RPMI8226 (cell line): ENCODE measurements around the gene CDC42EP5.
A peak's percentile ranks its signal among the peaks of the same experiment; 100 is the strongest.

Source experiments
- DNase-seq: peaks from one replicate; pipeline ENCODE4 v3.0.0-alpha.2; 2015

Gene CDC42EP5

DNA sequence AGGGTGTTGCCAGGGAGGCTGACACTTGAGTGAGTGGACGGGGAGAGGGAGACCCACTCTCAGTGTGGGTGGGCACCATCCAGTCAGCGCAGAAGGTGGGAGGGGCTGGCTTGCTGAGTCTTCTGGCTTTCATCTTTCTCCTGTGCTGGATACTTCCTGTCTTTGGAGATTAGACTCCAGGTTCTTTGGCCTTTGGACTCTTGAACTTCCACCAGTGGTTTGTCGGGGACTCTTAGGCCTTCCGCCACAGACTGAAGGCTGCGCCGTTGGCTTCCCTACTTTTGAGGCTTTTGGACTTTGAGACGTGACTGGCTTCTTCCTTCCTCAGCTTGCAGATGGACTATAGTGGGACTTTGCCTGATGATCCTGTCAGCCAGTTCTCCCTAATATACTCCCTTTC lies 28.4 kb downstream of the CDC42EP5 start:
- DNase-seq = no peak

- DNase-seq = no peak
Observed at GRCh38 chr19:54440641-54441040, 32.5 kb downstream of the CDC42EP5 start.

GRCh38 chr19:54439174-54439851 lies 33.8 kb downstream of the CDC42EP5 start:
- DNase-seq = peak; percentile 64

DNA sequence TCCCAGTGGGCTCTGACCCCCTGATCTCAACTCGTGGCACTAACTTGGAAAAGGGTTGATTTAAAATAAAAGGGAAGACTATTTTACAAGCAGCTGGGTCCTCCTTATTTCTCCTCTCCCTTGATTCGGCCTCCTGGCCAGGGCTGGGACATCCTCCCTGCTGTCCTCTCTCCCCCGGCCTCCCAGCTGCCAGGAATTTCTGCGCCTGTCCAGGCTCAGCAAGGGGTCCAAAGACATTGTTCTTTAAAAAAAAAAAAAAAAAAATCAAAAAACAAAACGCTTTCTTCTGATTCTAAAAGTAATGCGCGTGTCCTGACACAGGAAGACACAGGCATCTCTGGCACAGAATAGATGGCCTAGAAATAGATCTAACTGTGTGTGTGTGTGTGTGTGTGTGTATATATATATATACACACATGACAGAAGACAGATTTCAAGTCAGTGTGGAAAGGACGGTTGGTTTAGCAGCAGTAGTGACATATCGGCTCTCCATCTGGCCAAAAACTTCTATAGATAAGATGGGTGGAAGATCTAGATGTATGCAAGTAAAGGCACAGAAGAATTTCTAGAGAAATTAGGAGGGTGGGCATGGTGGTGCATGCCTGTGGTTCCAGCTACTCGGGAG lies 36.4 kb downstream of the CDC42EP5 start:
- DNase-seq = no peak

DNA sequence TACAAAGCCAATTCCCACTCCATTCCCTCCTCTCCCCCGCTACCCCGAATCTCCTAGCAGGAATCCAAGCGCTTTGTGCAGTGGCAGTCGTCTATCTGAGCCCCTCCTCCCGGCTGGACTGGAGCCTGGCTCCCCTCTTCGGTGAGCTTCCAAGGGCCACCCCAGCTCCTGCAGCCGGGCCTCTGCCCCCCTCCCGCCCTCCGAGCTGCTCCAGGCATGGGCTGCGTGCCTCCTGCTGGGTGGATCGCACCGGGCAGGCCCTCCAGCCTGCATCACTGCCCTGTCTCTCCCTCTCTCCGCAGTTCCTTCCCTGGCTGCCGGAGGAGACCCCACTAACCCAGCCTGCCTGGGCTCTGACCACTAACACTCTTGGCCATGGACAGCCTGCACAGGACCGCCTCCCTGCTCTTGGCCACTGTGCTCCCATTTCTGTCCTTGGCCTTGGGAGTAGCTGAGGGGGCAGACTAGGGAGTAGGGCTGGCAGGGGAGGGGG lies 37.0 kb downstream of the CDC42EP5 start:
- no peak for DNase-seq

DNA sequence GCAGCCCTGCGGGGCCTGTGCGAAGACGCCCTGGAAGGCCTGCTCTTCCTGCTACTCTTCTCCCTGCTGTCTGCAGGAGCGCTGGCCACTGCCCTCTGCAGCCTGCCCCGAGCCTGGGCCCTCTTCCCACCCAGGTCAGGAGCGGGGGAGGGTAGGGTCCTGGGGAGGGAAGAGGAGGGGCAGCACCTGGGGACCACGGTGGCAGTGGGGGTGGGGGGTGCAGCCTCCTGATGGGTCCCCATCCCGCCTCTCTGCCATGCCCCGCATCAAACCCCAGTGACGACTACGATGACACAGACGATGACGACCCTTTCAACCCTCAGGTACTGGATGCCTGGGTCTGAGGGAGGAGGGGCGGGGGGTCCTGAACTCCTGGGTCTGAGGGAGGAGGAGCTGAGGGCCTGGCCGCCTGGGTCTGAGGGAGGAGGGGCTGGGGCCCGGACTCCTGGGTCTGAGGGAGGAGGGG lies 37.5 kb downstream of the CDC42EP5 start:
- DNase-seq = no peak

DNA sequence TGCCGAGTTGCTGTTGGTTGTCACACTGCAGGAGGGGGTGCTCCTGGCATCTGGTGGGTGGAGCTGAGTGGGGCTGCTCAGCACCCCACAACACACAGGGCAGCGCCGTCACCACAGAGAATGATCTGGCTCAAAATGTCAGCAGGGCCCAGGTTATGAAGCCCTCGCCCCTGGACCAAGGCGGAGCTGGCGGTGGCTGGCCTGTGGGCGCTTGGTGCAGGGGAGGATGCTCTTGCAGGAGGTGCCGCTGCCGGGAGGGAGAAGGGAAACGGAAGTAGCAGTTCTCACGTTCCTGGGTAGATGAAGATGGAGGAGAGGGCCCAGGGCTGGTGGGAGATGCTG lies 38.3 kb downstream of the CDC42EP5 start:
- DNase-seq = no peak

GRCh38 chr19:54434112-54434872 lies 38.8 kb downstream of the CDC42EP5 start:
- peak; percentile 76 for DNase-seq

DNA sequence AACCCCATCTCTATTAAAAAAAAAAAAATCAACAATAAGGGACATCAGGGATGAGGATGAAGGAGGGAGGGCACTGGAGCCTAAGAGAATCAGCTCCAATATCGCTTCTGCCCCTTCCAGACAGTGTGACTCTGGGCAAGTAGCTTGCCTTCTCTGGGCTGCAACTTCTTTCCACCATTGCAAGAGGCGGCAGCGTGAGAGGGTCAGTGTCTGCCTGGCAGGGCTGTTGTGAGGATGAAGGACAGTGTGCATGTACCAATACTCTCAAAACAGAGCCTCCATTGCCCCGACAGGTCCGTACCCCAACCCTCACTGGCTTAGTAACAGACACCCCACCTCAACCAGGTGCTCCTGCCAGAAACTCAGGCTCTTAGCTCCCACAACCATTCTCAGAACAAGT lies 39.4 kb downstream of the CDC42EP5 start:
- DNase-seq = no peak

GRCh38 chr19:54432144-54432738 lies 40.9 kb downstream of the CDC42EP5 start:
- DNase-seq = no peak

GRCh38 chr19:54431255-54431838 lies 41.7 kb downstream of the CDC42EP5 start:
- peak; percentile 32 for DNase-seq

GRCh38 chr19:54430306-54431254 lies 42.5 kb downstream of the CDC42EP5 start:
- peak; percentile 30 for DNase-seq

- no peak for DNase-seq
Observed at GRCh38 chr19:54429545-54430227, 43.4 kb downstream of the CDC42EP5 start.

GRCh38 chr19:54429176-54429495 lies 44.0 kb downstream of the CDC42EP5 start:
- no peak for DNase-seq

DNA sequence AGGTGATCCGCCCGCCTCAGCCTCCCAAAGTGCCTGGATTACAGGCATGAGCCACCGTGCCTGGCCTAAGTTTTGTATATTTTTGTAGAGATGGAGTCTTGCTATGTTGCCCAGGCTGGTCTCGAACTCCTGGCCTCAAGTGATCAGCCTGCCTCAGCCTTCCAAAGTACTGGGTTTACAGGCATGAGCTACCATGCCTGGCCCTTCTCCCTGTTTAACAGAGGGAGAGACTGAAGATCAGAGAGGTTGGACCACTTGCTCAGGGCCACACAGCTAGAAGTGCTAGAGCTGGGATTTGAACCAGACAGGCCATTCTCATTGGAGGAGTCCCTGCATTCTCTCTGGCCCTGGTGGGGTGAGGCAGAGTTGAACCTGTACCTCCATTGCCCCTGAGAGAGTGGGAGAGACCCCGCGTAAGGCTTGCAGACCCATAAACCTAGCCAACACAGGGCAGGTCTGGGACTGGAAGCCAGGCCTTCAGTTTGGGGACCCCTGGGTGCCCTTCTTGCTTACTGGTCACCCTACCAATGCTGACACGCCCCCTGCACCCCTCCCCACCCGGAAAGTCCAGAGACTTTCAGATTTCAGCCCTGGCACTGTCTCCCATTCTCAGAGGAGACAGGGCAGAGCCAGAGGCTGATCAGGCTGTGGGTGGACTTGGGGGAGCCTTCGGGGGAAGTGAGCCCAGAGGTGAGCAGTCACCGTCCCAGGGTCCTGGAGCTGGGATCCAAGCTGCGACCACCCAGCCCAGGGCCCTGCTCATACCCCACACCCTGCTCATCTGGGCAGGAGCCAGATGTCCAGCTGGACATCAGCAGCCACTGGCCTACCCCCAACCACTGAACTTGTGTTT lies 44.5 kb downstream of the CDC42EP5 start:
- DNase-seq = no peak

GRCh38 chr19:54427586-54427985 lies 45.5 kb downstream of the CDC42EP5 start:
- no peak for DNase-seq

- peak; percentile 83 for DNase-seq
Observed at GRCh38 chr19:54426291-54426931, 46.7 kb downstream of the CDC42EP5 start.

DNA sequence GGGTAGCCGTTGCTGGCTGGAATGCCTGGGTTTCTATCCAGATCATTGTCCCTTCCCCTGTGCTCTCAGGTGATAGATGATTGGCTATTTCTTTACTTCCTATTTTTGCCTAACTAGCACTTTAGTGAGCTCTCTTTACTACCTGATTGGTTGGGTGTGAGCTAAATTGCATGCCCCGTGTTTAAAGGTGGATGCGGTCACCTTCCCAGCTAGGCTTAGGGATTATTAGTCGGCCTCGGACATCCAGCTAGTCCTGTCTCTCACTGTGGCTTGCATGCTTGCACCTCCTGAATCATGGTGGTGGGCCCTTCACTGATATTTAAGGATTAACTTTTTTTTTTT lies 47.7 kb downstream of the CDC42EP5 start:
- no peak for DNase-seq

- DNase-seq = no peak
Observed at GRCh38 chr19:54424660-54425381, 48.3 kb downstream of the CDC42EP5 start.
